ENCODE data around the gene XRRA1.
"Not testable (repeated sequence)": the region's sequence is repeated elsewhere in the genome, so short reads cannot be mapped to it uniquely, and the experiment has no call there.

Gene XRRA1

GRCh38 chr11:74902342-74902741 is 46.5 kb downstream of the XRRA1 start:
- no peak for DNase-seq (ENCODE audit: low read depth, low spot score)

GRCh38 chr11:74896311-74896710 is 52.6 kb downstream of the XRRA1 start:
- DNase-seq (ENCODE audit: low read depth, low spot score), result no peak

- DNase-seq (ENCODE audit: low read depth, low spot score), result no peak
Observed at GRCh38 chr11:74895340-74896116, 53.4 kb downstream of the XRRA1 start.

DNA sequence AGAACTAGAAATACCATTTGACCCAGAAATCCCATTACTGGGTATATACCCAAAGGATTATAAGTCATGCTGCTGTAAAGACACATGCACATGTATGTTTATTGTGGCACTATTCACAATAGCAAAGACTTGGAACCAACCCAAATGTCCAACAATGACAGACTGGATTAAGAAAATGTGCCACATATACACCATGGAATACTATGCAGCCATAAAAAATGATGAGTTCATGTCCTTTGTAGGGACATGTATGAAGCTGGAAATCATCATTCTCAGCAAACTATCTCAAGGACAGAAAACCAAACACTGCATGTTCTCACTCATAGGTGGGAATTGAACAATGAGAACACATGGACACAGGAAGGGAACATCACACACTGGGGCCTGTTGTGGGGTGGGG is 55.9 kb downstream of the XRRA1 start:
- DNase-seq (ENCODE audit: low read depth, low spot score), result not testable (repeated sequence)

GRCh38 chr11:74877132-74877531 is 71.8 kb downstream of the XRRA1 start:
- no peak for DNase-seq (ENCODE audit: low read depth, low spot score)

DNA sequence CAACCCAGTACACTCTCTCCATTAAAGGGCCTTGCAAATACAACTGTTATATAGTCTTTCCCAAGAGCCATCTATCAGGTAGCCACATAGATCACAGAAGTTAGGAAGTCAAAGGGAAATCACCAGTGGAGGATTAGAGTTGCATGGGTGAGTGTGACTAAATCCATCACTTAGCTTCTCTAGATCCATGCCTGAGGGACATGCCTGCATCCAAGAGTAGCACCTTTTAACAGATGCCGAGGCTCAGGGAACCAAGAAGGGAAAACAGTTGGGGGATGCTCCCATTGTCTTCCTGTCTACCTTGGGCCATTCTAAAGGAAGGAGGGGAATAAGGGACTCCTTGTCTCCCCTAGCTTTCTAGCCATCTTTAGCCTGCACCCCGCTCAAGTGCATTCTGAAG is 77.9 kb downstream of the XRRA1 start:
- no peak for DNase-seq (ENCODE audit: low read depth, low spot score)

- no peak for DNase-seq (ENCODE audit: low read depth, low spot score)
Observed at GRCh38 chr11:74870485-74870884, 78.4 kb downstream of the XRRA1 start.

- DNase-seq (ENCODE audit: low read depth, low spot score), result no peak
Observed at GRCh38 chr11:74866557-74866956, 82.3 kb downstream of the XRRA1 start.

- DNase-seq (ENCODE audit: low read depth, low spot score), result no peak
Observed at GRCh38 chr11:74863410-74863809, 85.5 kb downstream of the XRRA1 start.

DNA sequence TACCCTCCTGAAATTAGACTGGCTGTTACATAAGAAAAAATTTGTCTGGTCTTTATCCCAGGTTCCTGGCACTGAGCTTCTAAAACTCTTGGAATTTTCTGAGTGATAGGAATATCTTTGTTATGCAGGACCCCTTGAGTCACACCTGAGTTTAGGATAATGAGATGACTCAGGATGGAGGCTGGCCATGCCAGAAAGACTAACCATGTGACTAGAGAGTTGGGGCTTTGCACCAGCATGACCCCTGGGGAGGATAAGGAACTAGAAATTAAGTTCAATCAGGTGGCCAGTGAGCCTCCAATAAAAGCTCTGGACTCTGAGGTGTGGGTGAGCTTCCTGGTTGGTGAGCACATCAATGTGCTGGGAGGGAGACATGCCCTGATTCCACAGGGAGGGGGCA is 88.1 kb downstream of the XRRA1 start:
- no peak for DNase-seq (ENCODE audit: low read depth, low spot score)

GRCh38 chr11:74853223-74853622 is 95.7 kb downstream of the XRRA1 start:
- DNase-seq (ENCODE audit: low read depth, low spot score), result no peak

DNA sequence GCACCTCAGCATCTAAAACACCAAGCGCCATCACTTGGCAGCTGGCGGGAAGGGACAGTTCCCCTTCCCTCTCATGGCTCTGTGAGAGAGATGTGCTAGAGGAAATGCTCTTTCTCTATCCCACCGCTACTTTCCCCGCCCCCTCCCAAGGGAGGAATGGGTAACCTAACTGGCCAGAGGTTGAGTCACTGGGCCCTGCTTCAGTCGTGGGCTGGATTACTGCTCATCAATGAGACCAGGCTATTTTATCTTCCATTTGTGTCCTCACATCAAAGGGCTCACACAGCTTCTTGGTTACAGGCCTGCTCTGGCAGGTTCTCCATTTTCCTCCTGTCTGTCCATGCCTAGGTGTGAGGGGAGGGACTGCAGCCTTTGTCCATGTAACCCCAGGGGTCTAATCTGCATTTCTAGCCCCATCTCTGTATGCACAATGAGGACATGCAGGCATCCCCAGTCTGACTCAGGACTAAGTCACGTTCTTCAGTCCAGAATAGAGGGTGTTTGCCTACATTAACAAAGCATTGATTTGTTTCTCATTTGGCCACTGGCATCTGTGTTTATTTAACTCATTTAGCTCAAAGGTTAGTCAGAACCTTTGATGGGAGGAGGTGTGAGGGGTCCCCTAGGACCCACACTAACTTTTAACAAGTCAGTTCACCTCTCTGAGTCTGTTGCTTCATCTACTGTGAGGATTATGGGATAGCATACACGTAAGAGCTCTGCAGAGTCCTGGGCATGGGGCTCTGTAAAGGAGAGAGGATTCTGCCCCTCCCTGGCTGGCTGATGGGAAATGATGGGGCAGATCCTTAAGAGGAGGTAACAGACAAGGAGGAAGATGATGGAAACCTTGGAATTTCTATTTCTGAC is 99.1 kb downstream of the XRRA1 start:
- no peak for DNase-seq (ENCODE audit: low read depth, low spot score)

GRCh38 chr11:74847895-74848294 is 101.0 kb downstream of the XRRA1 start:
- no peak for DNase-seq (ENCODE audit: low read depth, low spot score)

DNA sequence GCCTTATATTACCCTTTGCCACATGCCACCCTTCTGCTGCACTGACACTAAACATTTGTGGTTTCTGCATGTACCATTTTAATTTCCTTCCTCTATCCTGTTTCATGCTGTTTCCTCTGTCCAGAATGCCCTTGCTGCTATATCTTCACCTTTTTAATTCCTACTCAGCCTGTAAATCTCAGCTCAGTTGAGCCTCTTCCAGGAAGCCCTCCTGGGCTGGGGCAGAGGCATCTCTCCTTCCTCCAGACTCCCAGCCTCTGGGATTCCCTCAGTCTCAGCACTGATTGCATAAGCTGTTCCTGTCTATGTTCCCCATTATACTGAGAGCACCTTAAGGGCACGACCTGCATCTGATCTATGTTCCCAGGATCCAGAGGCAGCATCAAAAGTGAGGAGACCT is 101.5 kb downstream of the XRRA1 start:
- no peak for DNase-seq (ENCODE audit: low read depth, low spot score)

DNA sequence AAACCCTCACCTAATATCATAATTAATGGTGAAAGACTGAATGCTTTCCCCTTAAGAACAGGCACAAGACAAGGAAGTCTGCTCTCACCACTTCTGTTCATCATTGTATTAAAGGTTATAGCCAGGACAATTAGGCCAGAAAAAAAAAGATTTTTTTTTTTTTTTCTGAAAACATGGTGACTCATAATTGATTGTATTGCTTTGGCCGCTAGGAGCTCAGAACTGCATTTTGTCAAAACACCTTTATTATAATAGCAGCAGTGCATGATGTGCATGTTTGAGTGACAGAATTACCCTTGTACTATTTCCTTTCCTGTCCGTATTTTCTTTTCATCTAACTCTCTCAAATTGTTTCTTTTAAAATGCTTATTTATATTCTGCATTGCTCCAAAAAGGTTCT is 102.1 kb downstream of the XRRA1 start:
- no peak for DNase-seq (ENCODE audit: low read depth, low spot score)

DNA sequence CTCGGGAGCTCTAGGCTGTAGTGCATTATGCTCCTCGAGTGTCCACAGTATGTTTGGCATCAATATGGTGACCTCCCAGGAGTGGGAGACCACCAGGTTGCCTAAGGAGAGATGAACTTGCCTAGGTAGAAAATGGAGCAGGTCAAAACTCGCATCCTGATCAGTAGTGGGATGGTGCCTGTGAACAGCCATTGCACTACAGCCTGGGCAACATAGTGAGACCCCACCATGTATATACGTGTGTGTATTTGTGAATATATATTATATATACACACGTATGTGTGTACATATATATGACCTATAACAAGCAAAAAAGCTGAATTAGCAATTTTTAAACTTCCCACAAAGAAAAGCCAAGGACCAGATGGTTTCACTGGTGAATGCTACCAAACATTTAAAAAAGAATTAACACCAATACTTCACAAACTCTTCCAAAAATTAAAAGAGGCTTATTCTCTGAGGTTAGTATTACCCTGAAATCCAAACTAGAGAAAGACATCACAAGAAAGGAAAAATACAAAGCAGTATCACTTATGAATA is 102.8 kb downstream of the XRRA1 start:
- no peak for DNase-seq (ENCODE audit: low read depth, low spot score)

DNA sequence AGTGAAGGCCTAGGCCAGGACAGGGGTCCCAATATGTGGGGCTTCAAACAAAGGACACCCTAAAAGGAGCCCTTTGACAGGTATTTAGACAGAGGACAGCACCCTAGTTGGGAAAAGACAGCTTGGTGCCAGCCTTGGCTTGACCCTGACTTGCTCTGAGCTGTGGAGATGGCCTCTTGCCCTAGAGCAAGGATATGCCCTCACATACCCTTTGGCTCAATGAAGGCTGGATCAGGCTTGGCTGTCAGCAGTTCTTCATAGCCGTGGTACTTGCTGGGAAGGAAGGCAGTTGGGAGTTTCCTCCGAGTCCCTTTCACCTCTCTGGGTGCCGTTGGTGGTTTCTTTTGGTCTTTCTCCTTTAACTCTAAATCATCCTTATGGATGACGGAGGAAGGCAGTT is 104.0 kb downstream of the XRRA1 start:
- no peak for DNase-seq (ENCODE audit: low read depth, low spot score)

DNA sequence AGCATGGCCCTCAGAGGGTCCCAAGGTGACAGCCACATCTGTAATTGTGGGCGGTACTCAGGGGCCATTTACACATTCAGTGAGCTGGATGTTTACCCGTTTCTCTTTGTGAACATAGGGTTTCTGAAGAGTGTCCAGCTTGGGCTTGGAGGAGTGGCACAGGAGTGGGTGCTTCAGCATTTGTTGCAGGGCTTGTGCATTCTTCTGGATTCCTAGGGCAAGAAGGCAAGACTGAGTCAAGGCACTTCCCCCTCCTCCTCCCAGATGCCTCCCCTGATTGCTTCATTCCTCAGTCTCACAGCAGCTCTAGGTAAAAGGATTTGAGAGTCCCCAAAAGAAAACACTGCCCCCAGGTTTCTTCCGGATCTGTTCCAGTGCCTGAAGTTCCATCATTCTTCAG is 104.8 kb downstream of the XRRA1 start:
- DNase-seq (ENCODE audit: low read depth, low spot score), result no peak

GRCh38 chr11:74842967-74843366 is 105.9 kb downstream of the XRRA1 start:
- DNase-seq (ENCODE audit: low read depth, low spot score), result no peak

DNA sequence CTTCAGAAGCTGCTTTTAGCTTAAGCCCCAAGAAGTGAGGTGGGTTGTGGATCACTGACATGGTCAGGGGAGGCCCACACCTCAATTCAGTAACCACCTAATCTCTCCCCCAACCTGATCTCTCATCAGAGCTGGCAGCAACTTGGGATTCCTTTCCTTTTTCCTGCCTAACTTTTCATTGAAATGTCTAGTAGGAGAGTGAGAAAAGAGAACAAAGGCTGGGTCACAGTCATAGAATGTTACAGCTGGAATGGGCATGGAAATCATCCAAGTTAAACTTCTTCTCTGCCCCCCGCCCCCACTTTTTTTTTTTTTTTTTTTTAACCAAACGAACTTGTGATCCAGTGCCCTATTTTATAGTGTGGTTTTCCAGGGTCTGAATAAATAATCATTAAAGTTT is 108.4 kb downstream of the XRRA1 start:
- DNase-seq (ENCODE audit: low read depth, low spot score), result no peak

GRCh38 chr11:74839971-74840370 is 108.9 kb downstream of the XRRA1 start:
- DNase-seq (ENCODE audit: low read depth, low spot score), result no peak

DNA sequence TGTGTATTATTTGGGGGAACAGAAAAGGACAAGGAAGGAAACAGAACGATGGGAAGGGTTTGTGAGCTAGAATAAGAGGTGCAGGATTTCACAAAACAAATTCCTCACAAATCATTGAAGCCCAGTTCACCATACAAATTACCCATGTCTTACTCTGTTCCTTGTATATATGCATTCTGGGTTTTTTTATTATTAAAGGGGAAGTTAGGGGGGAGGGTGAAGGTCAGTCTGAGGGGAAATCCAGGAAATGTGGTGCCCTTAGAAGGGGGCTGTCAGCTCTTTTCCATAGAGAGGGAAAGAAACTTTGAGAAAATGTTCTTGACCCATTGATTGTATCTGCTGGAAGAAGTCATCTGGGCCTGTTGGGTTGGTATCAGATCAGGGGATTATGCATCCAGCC is 109.4 kb downstream of the XRRA1 start:
- no peak for DNase-seq (ENCODE audit: low read depth, low spot score)

DNA sequence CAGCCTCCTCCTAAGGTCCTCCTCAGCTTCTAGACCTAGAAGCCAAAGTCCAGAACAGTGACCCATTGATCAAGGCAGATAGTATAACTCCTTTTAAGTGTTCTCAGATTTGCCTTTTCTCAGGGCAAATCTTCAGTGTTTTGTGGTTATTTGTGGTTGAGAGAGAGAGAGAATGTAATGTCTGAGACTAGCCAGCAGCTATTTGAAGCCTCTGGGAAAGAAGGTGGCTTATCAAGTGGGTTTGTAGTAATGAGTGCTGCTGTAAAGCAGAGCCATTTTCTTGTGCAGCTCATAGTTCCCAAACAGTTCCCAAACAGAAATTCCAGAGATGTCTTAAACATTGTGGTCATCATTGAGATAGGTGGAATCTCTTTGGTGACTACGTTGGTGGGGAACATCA is 110.7 kb downstream of the XRRA1 start:
- DNase-seq (ENCODE audit: low read depth, low spot score), result no peak

All from brain pericyte (primary cell).